Breast epithelium (tissue), 3 donors: ENCODE results near the gene KIRREL2.

Source experiments
- CTCF ChIP-seq, 3 donors: fragments of 450-650 bp; IDR thresholded peaks; one replicate each; pipeline ENCODE4 v1.5.1; 2016 to 2017; ENCODE audit warnings: antibody characterized with exemption in 3 of 3, mild to moderate bottlenecking in 3 of 3, moderate library complexity in 3 of 3
- POLR2A ChIP-seq: fragments of 450-650 bp; IDR thresholded peaks from one replicate; pipeline ENCODE4 v1.6.1; 2016; ENCODE audit warnings: antibody characterized with exemption, mild to moderate bottlenecking, moderate library complexity
- POLR2AphosphoS5 ChIP-seq, 3 donors: sonication (generic); formaldehyde crosslinking; IDR thresholded peaks; one replicate each; pipeline ENCODE4 v1.6.1; 2017; ENCODE audit warnings: antibody characterized with exemption in 3 of 3

GRCh38 chr19:35902870-35903475, 46.3 kb downstream of the KIRREL2 start:
- TF ChIP-seq CTCF (IDR thresholded peaks at IDR 0.05) (no peak), POLR2A (no peak), POLR2AphosphoS5 (IDR thresholded peaks at IDR 0.05) (no peak)
